ENCODE results near the gene CNTN5.

- TF ChIP-seq, protein P1, sequence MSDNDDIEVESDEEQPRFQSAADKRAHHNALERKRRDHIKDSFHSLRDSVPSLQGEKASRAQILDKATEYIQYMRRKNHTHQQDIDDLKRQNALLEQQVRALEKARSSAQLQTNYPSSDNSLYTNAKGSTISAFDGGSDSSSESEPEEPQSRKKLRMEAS (IDR thresholded peaks at IDR 0.05; ENCODE audit: low read depth): no peak
- TF ChIP-seq, protein P2, sequence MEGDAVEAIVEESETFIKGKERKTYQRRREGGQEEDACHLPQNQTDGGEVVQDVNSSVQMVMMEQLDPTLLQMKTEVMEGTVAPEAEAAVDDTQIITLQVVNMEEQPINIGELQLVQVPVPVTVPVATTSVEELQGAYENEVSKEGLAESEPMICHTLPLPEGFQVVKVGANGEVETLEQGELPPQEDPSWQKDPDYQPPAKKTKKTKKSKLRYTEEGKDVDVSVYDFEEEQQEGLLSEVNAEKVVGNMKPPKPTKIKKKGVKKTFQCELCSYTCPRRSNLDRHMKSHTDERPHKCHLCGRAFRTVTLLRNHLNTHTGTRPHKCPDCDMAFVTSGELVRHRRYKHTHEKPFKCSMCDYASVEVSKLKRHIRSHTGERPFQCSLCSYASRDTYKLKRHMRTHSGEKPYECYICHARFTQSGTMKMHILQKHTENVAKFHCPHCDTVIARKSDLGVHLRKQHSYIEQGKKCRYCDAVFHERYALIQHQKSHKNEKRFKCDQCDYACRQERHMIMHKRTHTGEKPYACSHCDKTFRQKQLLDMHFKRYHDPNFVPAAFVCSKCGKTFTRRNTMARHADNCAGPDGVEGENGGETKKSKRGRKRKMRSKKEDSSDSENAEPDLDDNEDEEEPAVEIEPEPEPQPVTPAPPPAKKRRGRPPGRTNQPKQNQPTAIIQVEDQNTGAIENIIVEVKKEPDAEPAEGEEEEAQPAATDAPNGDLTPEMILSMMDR (IDR thresholded peaks at IDR 0.05): no peak
- no peak for TF ChIP-seq FOXM1 (IDR thresholded peaks at IDR 0.05; ENCODE audit: low read depth)
- no peak for TF ChIP-seq EZH2phosphoT487 (IDR thresholded peaks at IDR 0.05; ENCODE audit: borderline replicate concordance, low read depth)
- no peak for TF ChIP-seq EP300 (IDR thresholded peaks at IDR 0.05; ENCODE audit: borderline replicate concordance in 1 of 2, low read depth in 1 of 2, low read length in 1 of 2)
These were observed 296.2 kb downstream of the CNTN5 start for GRCh38 chr11:99316776-99317520.

Measured in SK-N-SH (cell line).